Measurements from ENCODE around the gene SPATS2.
"Not testable (repeated sequence)": the region's sequence is repeated elsewhere in the genome, so short reads cannot be mapped to it uniquely, and the experiment has no call there.

Gene SPATS2

DNA sequence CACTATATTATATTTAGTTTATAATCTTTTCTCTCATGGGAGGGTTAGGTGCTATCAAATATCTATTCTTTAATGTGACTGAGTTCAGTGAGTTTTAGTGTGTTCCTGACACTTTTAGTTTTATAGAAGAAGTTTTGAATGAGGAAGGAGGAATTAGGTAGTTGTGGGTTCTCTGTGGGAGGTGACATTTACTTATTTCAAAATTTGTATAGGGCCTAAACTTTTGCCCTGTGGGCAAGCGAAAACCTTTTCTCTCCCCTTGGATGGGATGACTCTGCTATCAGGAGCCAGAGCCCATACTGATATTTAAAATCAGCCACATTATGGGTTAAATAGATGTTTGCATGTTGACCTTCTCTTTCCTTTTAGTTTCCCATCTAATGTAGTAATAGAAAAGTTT, 43.6 kb downstream of the SPATS2 start:
- no peak for DNase-seq (ENCODE audit: low read depth)

DNA sequence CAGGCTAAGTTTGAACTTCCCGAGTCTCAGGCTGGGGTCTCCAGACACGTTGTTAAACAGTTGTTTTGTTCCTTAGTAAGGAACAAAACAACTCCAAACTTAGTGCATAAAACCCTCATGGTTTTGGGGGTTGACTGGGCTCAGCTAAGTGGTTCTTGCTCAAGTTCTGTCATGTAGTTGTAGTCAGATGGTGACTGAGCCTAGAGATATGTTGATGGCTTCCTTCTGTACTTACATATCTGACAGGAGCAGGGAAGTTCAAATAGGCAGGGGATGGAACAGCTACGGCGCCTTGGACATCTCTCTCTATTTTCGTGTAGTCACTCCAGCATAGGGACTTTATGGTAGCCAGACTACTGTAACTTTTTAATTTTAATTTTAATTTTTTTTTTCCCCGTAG, 45.7 kb downstream of the SPATS2 start:
- no peak for DNase-seq (ENCODE audit: low read depth)

DNA sequence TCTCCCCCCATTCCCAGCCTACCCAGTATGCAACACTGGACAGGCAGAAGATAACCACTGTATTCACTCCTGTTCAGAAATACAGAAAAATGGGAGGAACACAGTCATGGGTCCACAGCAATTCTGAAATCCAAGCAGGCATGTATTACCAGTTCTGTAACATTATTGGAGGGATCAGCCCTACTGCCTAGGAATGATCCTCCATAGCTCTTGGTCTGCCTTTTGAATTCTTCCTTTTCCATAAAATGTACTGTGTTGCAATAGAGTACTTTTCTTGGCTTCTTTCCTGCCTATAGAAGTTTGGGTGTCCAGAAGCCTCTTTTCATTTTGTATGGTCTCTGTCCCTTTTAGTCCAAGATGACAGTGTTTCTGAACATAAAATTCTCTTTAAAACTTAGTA, 46.5 kb downstream of the SPATS2 start:
- DNase-seq (ENCODE audit: low read depth), result no peak

DNA sequence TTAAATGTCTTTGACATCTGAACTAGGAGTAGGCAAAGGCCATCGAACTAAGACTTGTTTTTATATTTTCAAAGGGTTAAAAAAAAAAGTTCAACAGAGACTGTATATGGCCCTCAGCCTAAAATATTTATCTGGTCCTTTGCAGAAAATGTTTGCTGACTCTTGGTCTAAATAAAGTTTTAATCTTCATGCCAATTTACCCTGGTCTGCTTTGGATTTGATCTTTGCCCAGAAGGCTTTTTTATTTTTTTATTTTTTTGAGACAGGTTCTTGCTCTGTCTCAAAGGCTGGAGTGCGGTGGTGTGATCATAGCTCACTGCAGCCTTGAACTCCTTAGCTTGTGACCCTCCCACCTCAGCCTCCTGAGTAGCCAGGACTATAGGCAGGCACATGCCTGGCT, 47.1 kb downstream of the SPATS2 start:
- no peak for DNase-seq (ENCODE audit: low read depth)

DNA sequence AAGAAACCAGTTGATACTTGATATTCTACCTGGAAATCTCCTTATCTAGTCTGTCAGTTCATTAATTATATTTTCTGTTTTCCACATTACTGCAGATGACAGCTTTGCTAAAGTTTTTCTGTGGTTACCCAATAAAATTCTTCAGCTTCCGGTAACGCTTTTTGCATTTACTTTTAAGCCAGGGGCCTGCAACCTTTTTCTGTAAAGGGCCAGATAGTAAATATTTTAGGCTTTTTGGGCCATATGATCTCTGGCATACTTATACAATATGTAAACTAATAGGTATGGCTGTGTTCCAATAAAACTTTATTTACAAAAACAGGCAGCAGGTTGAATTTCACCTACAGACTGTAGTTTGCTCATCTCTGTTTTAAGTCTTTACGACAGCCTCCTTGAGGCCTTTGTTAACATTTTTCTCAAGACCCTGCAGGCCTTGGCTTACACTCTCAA, 48.3 kb downstream of the SPATS2 start:
- no peak for DNase-seq (ENCODE audit: low read depth)

DNA sequence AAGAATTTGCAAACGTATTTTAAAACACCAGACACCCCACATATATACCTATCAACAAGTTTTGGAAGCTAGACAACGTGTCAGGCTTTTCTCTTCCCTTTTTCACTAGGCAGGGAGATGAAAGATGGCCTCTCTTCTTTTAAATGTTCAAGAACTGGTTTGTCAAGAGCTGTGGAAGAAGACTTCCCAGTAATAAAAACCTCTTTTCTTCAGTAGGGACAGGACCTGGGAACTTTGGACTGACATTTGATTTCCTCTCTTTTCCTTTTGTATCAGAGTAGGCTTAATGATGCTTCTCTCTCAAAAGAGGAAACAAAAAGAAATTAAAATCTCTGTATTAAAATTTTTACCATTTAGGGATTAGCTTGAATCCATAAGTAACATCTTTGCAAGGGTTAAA, 49.6 kb downstream of the SPATS2 start:
- no peak for DNase-seq (ENCODE audit: low read depth)

DNA sequence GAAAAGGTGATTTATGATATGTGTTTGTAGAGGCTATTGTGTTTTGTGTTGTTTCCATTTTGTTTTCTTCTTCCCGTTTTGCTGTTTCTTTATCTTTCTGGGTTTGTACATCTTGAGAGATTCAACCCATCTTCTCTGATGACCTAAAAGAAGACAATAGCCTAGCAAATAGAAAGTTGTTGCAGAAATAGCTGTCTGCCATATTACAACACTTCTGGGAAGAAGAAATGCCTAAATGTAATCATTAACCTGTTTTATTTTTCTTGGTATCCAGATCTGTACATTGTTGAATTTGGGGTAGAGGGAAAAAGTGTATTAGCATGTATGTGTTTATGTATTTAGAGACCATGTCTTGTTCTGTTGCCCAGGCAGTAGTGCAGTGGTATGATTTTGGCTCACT, 50.3 kb downstream of the SPATS2 start:
- DNase-seq (ENCODE audit: low read depth), result no peak

DNA sequence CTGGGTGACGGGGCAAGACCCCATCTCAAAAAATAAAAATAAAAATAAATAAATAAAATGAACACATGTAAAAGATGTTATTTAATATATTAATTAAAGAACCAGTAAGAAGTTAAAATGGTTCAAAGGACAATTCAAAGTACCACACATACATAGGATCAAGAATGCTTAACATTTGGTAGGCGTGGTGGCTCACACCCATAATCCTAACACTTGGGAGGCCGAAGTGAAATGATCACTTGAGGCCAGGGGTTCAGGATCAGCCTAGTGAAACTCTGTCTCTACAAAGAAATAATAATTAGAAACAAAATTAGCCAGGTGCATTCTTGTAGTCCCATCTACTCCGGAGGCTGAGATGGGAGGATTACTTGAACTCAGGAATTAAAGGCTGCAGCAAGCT, 53.3 kb downstream of the SPATS2 start:
- DNase-seq (ENCODE audit: low read depth), result no peak

DNA sequence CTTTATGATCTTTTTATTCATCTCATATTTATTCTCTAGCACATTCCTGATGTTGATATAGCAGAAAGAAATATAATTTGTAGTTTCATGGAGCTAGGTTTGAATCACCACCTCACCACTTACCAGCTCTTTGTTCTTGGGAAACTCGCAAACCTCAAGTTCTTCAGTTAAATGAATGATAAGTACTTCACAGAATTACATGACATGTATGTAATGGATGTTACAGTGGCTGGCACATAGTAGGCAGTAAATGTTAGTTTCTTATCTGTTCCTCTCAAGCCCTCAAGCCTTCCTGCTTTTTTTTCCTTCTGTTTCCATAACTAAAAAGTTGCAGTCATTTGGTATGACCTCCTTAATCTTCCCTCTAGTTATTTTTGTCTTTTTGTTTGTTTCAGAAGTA, 54.9 kb downstream of the SPATS2 start:
- no peak for DNase-seq (ENCODE audit: low read depth)

DNA sequence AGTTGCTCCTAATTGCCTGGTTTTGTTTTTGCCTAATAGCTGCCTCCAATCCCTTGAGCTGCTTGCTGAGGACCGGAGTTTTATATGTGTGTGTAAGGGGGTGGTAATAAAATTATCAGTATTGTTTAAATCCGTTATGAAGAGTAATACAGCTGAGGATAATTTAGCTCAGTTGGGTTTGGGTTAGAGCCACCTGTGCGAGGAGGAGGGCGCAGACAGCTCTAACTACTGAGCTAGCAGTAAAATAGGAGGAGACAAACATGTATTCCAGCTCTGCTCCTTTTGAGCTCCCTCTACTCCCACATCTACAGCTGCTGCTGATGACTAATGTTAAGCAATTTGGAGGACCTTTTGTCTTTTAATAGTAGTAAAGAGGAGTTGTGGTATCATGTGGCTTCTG, 61.5 kb downstream of the SPATS2 start:
- DNase-seq (ENCODE audit: low read depth), result no peak

DNA sequence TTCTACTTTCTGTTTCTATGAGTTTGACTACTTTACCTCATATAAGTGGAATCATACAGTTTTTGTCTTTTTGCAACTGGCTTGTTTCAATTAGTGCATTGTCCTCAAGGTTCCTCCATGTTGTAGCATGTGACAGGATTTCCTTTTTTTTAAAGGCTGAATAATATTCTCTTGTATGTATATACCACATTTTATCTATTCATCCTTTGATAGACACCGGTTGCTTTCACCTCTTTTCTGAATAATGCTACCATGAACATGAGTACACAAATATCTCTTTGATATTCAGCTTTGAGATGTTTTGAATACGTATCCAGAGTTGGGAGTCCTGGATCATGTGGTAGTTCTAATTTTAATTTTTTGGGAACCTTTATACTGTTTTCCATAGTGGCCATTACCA, 65.4 kb downstream of the SPATS2 start:
- no peak for DNase-seq (ENCODE audit: low read depth)

DNA sequence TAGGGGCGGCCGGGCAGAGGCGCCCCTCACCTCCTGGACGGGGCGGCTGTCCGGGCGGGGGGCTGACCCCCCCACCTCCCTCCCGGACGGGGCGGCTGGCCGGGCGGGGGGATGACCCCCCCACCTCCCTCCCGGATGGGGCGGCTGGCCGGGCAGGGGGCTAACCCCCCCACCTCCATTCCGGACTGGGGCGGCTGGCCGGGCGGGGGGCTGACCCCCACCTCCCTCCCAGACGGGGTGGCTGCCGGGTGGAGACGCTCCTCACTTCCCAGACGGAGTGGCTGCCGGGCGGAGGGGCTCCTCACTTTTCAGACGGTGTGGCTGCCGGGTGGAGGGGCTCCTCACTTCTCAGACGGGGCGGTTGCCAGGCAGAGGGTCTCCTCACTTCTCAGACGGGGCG, 69.5 kb downstream of the SPATS2 start:
- not testable (repeated sequence) for DNase-seq (ENCODE audit: low read depth)

DNA sequence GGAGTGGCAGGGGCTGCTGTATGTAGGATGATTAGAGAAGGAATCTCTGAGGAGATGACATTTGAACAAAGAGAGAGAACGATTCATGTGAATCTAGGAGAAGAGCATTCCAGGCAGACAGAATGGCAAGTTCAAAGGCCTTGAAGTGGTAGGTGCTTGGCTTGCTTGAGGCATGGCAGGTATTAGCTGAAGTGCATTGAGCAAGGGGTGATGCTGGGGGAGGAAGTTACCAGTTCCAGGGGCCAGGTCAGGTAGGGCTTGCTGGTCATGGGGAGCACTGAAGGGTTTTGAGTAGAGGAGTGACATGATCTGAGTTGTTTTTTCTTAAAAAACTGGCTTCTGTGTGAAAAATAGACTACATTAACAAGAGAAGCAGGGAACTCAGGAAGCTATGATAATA, 71.8 kb downstream of the SPATS2 start:
- DNase-seq (ENCODE audit: low read depth), result no peak

DNA sequence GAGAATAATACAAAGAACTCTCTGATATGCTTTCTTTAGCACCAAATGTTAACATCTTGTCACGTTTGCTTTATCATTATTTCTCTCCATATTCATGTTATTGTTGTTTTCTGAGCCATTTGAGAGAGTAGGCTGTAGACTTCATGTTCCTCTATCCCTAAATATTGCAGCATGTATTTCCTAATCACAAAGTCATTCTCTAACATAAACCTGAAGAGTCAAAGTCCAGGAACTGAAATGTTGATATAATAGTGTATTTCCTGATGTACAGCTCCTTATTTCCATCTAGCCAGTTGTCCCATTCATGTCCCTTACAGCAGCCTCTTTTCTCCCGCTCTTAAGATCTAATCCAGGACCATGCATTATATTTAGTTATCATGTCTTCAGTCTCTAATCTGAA, 72.8 kb downstream of the SPATS2 start:
- DNase-seq (ENCODE audit: low read depth), result no peak

DNA sequence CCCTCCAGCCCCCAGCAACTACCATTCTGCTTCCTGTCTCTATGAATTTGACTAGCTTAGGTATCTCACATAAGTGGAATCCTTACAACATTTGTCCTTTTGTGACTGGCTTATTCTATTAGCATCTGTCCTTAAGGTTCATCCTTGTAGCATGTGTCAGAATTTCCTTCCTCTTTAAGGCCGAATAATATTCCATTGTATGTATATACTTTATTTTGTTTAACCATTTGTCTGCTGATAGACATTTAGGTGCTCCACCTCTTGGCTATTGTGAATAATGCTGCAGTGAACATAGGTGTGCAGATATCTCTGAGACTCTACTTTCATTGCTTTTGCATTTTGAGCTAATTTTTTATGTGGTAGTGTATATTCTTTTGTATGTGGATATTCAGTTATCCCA, 75.7 kb downstream of the SPATS2 start:
- DNase-seq (ENCODE audit: low read depth), result no peak

DNA sequence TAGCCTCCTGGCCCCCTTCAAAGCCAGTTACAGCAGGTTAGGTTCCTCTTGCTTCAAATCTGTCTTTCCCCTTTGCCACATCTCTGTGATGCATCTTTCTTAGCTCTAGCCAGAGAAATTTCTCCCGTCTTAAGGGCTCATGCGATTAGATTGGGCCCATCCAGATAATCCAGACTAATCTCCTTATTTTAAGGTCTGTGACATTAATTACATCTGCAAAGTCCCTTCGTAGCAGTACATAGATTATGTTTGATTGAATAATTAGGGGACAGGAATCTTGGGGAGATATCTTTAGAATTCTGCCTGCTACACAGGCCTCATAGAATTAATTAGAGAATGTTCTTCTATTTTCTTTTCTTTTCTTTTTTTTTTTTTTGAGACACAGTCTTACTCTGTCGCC, 79.3 kb downstream of the SPATS2 start:
- no peak for DNase-seq (ENCODE audit: low read depth)

DNA sequence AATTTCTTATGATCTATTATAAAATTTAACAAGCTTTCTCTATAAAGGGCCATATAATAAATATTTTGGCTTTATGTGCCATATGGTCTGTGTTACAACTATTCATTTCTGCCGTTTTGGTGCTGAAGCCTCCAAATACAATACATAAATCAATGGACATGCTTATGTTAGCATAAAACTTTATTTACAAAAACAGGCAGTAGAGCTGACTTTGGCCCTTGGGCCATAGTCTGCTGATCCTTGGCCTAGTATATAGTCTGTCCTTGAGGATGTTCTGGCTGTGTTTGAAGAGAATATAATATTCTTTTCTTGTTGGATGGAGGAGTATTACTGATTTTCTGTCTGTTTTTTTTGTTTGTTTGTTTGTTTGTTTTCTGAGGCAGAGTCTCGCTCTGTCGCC, 81.6 kb downstream of the SPATS2 start:
- DNase-seq (ENCODE audit: low read depth), result no peak

DNA sequence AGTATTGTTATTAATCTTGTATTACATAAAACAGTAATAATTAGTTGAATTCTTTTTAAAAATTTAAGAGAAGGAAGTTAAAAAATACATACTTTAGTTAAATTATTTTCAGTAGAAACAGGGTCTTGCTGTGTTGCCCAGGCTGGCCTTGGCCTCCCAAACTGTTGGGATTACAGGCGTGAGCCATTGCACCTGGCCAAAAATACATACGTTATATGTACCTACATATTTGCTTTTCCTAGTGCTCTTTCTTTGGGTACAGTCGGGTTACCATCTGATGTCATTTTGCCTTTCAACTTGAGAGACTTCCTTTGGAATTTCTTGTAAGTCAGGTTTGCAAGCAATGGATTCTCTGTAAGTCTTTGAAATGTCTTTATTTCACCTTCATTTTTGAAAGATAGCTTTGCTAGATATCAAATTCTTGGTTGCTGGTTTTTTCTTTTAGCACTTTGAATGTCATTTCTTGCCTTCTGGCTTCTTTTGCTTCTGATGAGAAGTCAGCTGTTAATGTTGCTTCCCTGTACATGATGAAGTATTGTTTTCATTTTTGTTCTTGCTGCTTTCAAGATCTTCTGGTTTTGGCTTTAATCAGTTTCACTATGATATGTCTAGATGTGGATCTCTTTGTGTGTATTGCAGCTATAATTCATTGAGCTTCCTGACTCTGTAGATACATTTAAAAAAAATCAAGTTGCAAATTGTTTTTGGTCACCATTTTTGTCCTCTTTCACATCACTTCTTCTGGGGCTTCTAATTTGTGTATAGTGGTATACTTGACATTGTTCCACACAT, 84.4 kb downstream of the SPATS2 start:
- no peak for DNase-seq (ENCODE audit: low read depth)

DNA sequence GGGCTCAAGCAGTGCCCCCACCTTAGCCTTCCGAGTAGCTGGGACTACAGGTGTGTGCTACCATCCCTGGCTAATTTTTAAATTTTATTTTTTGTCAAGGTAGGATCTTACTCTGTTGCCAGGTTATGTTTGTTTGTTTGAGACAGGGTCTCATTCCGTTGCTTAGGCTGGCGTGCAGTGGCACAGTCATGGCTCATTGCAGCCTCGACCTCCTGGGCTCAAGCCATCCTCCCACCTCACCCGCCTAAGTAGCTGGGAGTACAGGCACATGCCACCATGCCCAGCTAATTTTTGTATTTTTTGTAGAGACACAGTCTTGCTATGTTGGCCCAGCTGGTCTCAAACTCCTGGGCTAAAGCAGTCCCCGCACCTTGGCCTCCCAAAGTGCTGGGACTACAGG, 88.2 kb downstream of the SPATS2 start:
- DNase-seq (ENCODE audit: low read depth), result no peak

DNA sequence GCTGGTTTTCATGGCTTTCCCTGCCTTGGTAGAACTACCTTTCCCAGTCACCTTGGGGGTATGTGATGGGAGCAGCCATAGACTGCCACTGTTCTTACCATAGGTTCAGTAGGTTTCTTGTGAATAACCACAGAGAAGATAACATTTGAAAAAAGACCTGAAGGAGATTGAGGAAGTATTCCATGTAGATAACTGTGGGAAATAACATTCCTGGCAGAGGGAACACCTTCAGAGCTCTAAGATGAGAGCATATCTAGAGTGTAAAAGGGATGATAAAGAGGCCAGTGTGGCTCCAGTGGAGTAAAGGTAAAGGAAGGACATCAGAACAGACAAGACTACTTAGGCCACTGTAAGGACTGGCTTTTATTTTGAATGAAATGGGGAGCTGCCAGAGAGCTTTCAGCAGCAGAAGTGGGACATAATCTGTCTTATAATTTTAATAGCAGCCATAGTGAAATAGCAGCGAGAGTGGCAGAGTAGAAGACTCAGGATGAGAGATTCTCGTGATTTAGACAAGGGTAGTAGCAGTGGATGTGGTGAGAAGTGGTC, 88.9 kb downstream of the SPATS2 start:
- no peak for DNase-seq (ENCODE audit: low read depth)

DNA sequence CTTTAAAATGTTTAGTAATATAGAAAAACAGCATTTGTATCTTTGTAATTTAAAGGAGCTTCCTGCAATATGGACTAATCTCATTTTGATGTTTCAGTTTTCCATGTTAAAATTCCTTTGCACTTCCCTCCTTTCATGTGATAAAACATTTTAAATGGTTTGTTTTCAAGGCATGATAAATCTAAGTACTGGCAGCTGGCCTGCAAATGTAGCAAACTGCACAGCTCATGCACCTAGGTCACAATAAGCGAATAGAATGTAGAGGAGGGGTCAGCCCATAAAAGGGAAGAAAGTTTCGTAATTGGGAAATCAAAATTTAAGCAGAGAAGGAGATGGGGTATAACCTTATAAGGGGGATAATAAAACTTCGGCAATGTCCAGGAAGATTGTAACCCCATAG, 91.6 kb downstream of the SPATS2 start:
- no peak for DNase-seq (ENCODE audit: low read depth)

DNA sequence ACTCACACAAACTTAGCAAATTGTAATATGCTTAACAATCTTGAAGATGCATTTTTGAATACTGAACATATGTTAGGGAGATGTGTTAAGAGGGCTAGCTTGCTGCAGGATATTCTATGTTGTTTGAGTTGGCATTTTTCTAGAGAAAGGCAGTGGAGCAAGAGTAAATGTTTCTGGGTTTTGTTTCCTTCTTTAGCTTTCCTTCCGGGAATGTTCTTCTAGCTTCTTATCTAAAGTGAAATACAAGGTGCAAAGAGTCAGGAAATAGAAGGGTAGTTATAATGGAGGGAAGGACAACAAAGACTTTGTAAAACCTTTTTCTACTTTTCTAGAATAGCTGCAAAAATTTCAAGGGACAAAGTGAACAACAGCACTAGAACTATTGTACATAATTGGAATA, 94.0 kb downstream of the SPATS2 start:
- DNase-seq (ENCODE audit: low read depth), result no peak

DNA sequence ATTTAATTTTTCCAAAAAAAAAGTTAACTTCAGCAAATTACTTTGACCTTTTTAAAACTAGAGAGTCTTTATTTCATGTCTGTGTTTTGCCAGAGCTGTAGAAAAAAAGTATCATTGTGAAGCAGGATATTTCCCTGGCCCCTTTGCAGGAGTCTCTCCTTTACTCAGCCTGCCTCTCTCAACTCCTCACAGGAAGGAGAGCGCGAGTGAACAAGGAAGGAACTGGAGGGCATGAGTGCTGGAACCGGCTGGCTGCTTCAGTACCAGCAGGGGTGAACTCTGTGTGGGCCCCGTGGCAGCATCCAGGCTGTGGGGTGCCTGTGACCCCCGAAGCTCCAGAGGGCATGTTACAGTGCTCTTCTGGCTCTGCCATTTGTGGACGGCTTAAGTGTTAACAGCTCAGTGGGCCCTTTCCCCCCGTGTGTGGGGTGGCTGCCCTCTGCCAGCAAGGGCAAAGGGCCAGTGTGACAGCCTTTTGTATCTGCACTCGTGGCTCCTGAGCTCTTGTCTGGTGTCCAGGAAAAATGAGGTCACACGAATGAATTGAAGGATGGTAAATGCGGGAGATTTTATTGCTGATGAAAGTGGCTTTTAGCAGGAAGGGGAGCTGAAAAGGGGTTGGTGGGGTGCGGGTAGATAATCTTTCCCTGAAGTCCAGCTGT, 95.0 kb downstream of the SPATS2 start:
- no peak for DNase-seq (ENCODE audit: low read depth)

DNA sequence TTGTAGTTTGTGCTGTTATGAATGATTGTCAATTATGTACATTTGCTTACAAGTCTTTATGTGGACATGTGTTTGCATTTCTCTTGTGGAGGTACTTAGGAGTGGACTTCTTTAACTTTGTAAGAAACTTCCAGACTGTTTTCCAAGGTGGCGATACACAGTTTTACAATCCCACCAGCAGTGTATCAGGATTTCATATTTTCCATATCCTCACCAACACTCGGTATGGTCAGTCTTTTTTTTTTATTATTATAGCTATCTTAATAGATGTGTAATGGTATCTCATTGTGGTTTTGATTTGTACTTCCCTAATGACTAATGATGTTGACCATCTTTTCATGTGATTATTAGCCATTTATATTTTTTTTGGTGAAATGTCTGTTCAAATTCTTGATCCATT, 97.9 kb downstream of the SPATS2 start:
- DNase-seq (ENCODE audit: low read depth), result no peak

Measured in stimulated activated CD8-positive, alpha-beta memory T cell treated with anti-CD3 and anti-CD28 coated beads, Interleukin-12 subunit alpha, Interleukin-12 subunit beta, amount 100 ng/mL, for 4 hours (primary cell).